Spinal cord (tissue), 10 donors: ENCODE data around the gene TESK2. TPM values are rescaled to one million over a fixed set of nuclear protein-coding genes. Genes with fewer than 3 reads are reported as not detected.
A peak's percentile ranks its signal among the peaks of the same experiment; 100 is the strongest.
"Not testable (repeated sequence)": the region's sequence is repeated elsewhere in the genome, so short reads cannot be mapped to it uniquely, and the experiment has no call there.

Experiments
- DNase-seq, 6 donors: peaks; one replicate each; pipeline versions ENCODE4 v3.0.0 to v3.0.0-alpha.2; 2013 to 2015; ENCODE audit warnings: low spot score in 6 of 6, low read depth in 4 of 6
- H3K27ac ChIP-seq: one replicate; pipeline ENCODE4 v1.5.1; 2013; ENCODE audit warnings: low read depth, low read length, control low read depth
- H3K27me3 ChIP-seq: one replicate; pipeline ENCODE4 v1.6.1; 2013; ENCODE audit warnings: low read length; ENCODE audit not compliant: control insufficient read depth, insufficient read depth
- H3K36me3 ChIP-seq: one replicate; pipeline ENCODE4 v1.6.1; 2013; ENCODE audit warnings: low read length; ENCODE audit not compliant: control insufficient read depth, insufficient read depth
- H3K4me1 ChIP-seq: one replicate; pipeline ENCODE4 v1.6.1; 2013; ENCODE audit warnings: low read length; ENCODE audit not compliant: control insufficient read depth, insufficient read depth
- H3K4me3 ChIP-seq: one replicate; pipeline ENCODE4 v1.5.1; 2013; ENCODE audit warnings: low read depth, low read length, control low read depth
- H3K9me3 ChIP-seq: one replicate; pipeline ENCODE4 v1.6.1; 2013; ENCODE audit warnings: low read length; ENCODE audit not compliant: control insufficient read depth, insufficient read depth
- WGBS: methylation state at CpG from one replicate; pipeline ENCODE4 v1.1.5; 2013; ENCODE audit warnings: missing lambda C conversion rate; ENCODE audit not compliant: insufficient coverage; 5-methylcytosine and 5-hydroxymethylcytosine counted together
- polyA plus RNA-seq, 2 donors: library from polyadenylated mRNA; unstranded; fragments of 120-200 nt; gene quantifications; one replicate each; pipeline ENCODE4 v1.2.1, GENCODE V29; 2013; ENCODE audit not compliant: insufficient read length in 2 of 2
- total RNA-seq, 2 donors: library from RNA; depleted of rRNA in 1 of 2; stranded (reverse); fragments of 120-200 nt in 1 of 2; fragments of >200 nt in 1 of 2; gene quantifications; one replicate each; pipeline versions ENCODE4 v1.2.3 to v1.2.4, GENCODE V29; 2013 to 2014
- donor health status: healthy.

Gene TESK2
- total and polyA plus RNA-seq, 4 donors, result 4.0 to 7.3 (median 5.1) TPM

GRCh38 chr1:45373573-45373972 lies 117.4 kb downstream of the TESK2 start:
- H3K27ac ChIP-seq, result no peak overlapping the region
- no peaks in the 10 kb centered on the region for H3K4me1 ChIP-seq
- no peaks in the 10 kb centered on the region for H3K36me3 ChIP-seq
- no peaks in the 10 kb centered on the region for H3K27me3 ChIP-seq
- no peak for DNase-seq
- no peak overlapping the region for H3K4me3 ChIP-seq
- H3K9me3 ChIP-seq, result no peaks in the 10 kb centered on the region

GRCh38 chr1:45370575-45370974 lies 120.4 kb downstream of the TESK2 start:
- DNase-seq, result no peak
- no peaks in the 10 kb centered on the region for H3K9me3 ChIP-seq
- no peaks in the 10 kb centered on the region for H3K27me3 ChIP-seq
- H3K4me1 ChIP-seq, result no peaks in the 10 kb centered on the region
- no peak overlapping the region for H3K27ac ChIP-seq
- no peak overlapping the region for H3K4me3 ChIP-seq
- H3K36me3 ChIP-seq, result no peaks in the 10 kb centered on the region

DNA sequence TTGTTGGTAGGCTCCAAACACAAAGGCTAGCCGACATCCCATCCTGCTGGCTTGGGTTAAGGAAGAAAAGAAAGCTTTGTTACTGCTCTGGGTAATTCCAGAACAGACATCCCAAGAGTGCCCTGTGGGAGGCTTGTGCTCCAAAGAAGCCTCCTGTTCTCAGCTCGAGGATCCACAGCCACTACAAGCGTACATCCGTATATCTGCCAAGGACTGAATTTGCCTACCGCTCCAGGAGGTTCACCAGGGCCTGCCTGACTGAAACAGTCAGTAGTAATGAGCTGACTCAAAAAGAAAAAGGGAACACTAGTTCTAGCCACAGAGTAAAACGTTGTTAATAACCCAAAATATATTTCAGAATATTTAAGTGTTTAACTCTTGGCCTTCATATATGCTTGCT lies 125.9 kb downstream of the TESK2 start:
- H3K36me3 ChIP-seq, result no peaks in the 10 kb centered on the region
- 17% methylated on average over 2 of the region's 6 CpGs for WGBS
- no peak overlapping the region for H3K4me3 ChIP-seq
- no peaks in the 10 kb centered on the region for H3K9me3 ChIP-seq
- DNase-seq, result peak in 1 of 6 donors; percentile 17
- H3K4me1 ChIP-seq, result no peaks in the 10 kb centered on the region
- H3K27me3 ChIP-seq, result no peaks in the 10 kb centered on the region
- H3K27ac ChIP-seq, result no peak overlapping the region

GRCh38 chr1:45364294-45364693 lies 126.7 kb downstream of the TESK2 start:
- H3K27ac ChIP-seq, result no peak overlapping the region
- no peaks in the 10 kb centered on the region for H3K4me1 ChIP-seq
- no peaks in the 10 kb centered on the region for H3K9me3 ChIP-seq
- DNase-seq, result no peak
- WGBS, result no CpG with 5 or more reads among the region's 2 CpGs
- no peak overlapping the region for H3K4me3 ChIP-seq
- H3K36me3 ChIP-seq, result no peaks in the 10 kb centered on the region
- H3K27me3 ChIP-seq, result no peaks in the 10 kb centered on the region

DNA sequence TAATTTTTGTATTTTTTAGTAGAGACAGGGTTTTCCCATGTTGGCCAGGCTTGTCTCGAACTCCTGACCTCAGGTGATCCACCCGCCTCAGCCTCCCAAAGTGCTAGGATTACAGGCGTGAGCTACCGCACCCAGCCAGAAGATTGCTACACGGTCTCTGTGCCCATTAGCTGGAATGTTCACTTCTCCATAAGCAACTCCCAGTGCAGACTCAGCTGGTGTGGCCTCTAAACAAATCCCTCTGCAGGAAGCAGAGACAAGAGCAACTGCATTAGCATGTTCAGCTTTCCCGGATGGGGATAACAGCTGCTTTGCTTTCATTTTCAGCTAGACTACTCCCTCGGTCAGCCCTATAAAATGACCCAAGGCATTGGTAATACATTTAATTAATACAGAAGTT lies 130.0 kb downstream of the TESK2 start:
- H3K4me1 ChIP-seq, H3K36me3 ChIP-seq, H3K27ac ChIP-seq, H3K27me3 ChIP-seq, H3K4me3 ChIP-seq, H3K9me3 ChIP-seq: not testable (repeated sequence)
- DNase-seq, result peak in 1 of 6 donors; percentile 33
- 56% methylated on average over 5 of the region's 7 CpGs for WGBS

GRCh38 chr1:45359882-45360513 lies 131.0 kb downstream of the TESK2 start:
- no peak overlapping the region for H3K27ac ChIP-seq

DNA sequence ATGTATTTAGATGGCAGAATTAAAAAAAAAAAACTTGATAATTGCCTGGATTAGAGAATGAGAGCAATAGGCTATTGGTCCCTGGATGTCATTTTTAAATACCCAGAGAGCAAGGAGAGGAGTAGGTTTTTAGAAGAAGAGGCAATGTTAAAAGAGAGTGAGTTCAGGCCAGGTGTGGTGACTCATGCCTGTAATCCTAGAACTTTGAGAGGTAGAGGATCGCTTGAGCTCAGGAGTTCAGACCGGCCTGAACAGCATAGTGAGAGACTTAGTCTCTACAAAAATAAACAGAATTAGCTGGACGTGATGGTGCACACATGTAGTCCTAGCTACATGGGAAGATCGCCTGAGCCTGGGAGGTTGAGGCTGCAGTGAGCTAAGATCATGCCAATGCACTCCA lies 134.8 kb downstream of the TESK2 start:
- H3K27me3 ChIP-seq, result no peaks in the 10 kb centered on the region
- H3K27ac ChIP-seq, result no peak overlapping the region
- DNase-seq, result no peak
- WGBS, result 78% methylated on average over 2 of the region's 4 CpGs
- no peaks in the 10 kb centered on the region for H3K9me3 ChIP-seq
- H3K4me3 ChIP-seq, result no peak overlapping the region
- H3K36me3 ChIP-seq, result no peaks in the 10 kb centered on the region
- H3K4me1 ChIP-seq, result no peaks in the 10 kb centered on the region

More at GRCh38 chr1:45359882-45360513, 131.0 kb downstream of the TESK2 start:
- H3K9me3 ChIP-seq, result no peaks in the 10 kb centered on the region
- H3K36me3 ChIP-seq, result no peaks in the 10 kb centered on the region
- DNase-seq, result peak; percentile 28 to 88 (median 46)
- no peaks in the 10 kb centered on the region for H3K4me1 ChIP-seq
- no peaks in the 10 kb centered on the region for H3K27me3 ChIP-seq
- H3K4me3 ChIP-seq, result no peak overlapping the region
- WGBS, result 63% methylated on average over 3 of the region's 7 CpGs

GRCh38 chr1:45355683-45356082 lies 135.3 kb downstream of the TESK2 start:
- WGBS, result 50% methylated on average over 1 of the region's 2 CpGs
- H3K9me3 ChIP-seq, result no peaks in the 10 kb centered on the region
- H3K36me3 ChIP-seq, result no peaks in the 10 kb centered on the region
- no peak overlapping the region for H3K27ac ChIP-seq
- no peaks in the 10 kb centered on the region for H3K4me1 ChIP-seq
- H3K27me3 ChIP-seq, result no peaks in the 10 kb centered on the region
- DNase-seq, result no peak
- no peak overlapping the region for H3K4me3 ChIP-seq

DNA sequence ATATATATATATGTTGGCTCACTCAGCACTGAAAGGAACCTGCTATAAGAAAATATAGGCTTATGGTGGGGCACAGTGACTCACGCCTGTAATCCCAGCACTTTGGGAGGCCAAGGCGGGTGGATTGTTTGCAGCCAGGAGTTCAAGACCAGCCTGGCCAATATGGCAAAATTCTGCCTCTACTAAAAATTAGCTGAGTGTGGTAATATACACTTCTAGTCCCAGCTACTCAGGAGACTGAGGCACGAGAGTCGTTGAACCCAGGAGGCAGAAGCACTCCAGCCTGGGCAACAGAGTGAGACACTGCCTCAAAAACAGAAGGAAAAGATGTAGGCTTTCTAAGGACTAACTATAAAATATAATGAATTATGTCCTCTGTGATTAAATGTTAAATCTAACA lies 136.1 kb downstream of the TESK2 start:
- H3K9me3 ChIP-seq, result no peaks in the 10 kb centered on the region
- WGBS, result 90% methylated on average over 2 of the region's 4 CpGs
- no peak overlapping the region for H3K4me3 ChIP-seq
- no peaks in the 10 kb centered on the region for H3K4me1 ChIP-seq
- no peaks in the 10 kb centered on the region for H3K36me3 ChIP-seq
- H3K27ac ChIP-seq, result no peak overlapping the region
- H3K27me3 ChIP-seq, result no peaks in the 10 kb centered on the region
- DNase-seq, result no peak

DNA sequence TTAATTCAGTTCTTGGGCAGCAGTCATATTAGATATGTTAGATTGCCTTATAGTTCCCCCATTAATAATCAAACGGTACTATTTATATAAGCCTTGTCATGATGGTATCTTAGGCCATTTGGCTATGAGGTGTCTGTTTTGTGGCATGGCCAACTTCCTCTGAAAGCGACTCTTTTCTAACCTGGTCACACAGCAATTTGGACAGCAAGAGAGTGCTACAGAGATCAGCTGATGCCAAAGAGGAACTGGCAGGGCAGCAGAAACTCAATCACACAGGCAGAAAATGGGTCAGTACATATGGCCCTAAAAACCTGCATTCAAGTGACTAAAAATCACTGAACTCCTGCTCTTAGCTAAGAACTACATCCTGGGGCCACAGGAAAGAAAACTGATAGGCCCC lies 137.3 kb downstream of the TESK2 start:
- Histone ChIP-seq H3K27ac (no peak overlapping the region), H3K4me3 (no peak overlapping the region), H3K27me3 (no peaks in the 10 kb centered on the region), H3K4me1 (peaks cover 6% of the 10 kb centered on the region), H3K9me3 (no peaks in the 10 kb centered on the region), H3K36me3 (no peaks in the 10 kb centered on the region)
- WGBS, result 92% methylated on average over 1 of the region's 2 CpGs
- no peak for DNase-seq
